NT2/D1 (cell line): ENCODE measurements around the gene CILP2.

ENCODE experiments used
- YY1 ChIP-seq: IDR thresholded peaks from 2 replicates; pipeline ENCODE4 v1.6.1; 2011; ENCODE audit not compliant: insufficient read length, insufficient read depth
- ZNF274 ChIP-seq: IDR thresholded peaks from 2 replicates; pipeline ENCODE4 v1.6.1; 2011; ENCODE audit warnings: mild to moderate bottlenecking, low read depth, low read length

DNA sequence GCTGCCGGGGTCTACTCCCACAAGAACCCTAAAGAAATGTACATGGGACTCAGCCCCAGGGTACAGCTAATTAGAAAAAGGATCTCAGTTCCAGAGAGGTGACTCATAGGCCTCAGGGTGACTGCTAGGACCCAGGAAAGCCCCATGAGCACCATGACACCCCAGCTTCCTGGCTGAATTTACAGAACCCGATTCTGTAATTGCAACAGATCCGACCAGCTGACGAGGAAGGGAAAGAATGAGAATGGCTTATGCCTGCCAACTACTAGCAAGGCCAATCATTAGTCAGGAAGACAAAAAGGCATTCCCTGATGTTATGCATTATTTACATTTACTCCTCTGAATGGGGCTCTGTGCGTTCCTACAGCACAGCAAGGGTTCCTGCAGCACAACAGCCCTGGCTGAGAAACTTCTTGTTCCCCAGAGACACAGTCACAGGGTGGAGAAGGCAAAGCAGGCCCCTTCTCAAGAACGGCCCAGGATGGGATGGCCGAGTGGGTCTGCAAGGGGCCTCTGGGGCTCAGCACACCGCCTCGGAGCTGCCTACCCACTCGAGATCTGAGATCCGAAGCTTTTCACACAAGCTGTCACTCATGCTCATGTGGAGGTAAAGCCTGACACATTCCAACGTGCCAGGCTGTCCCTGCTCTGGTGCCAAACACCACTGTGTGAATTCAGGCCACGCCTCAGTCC is 53.2 kb downstream of the CILP2 start:
- no peak for TF ChIP-seq YY1
- TF ChIP-seq ZNF274: no peak
